Amniotic epithelial cell (primary cell): ENCODE measurements around the gene C9orf152.
"Not testable (repeated sequence)": the region's sequence is repeated elsewhere in the genome, so short reads cannot be mapped to it uniquely, and the experiment has no call there.

Experiments
- DNase-seq: peaks from one replicate; pipeline ENCODE4 v3.0.0-alpha.2; 2010; ENCODE audit warnings: low read depth

The C9orf152 gene, protein sequence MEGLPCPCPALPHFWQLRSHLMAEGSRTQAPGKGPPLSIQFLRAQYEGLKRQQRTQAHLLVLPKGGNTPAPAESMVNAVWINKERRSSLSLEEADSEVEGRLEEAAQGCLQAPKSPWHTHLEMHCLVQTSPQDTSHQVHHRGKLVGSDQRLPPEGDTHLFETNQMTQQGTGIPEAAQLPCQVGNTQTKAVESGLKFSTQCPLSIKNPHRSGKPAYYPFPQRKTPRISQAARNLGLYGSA

DNA sequence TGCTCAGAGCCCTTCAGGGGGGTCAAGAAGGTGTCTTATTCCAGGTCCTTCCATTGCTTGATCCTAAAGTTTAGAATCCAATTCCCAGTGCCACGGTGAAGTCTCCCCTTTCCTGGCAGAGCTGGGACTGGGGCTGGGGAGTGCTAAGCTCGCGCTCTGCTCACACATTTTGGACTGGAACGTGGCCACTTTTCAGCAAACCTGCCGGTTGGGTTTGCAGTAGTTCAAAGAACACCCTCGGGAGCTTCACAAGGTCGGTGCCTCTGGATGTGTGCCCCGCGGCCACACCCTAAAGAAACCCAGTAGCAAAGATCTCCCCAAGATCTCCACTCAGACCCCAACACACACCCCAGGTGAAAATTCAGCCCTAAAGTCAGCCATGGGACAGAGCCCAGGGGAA, at the start of gene C9orf152:
C9orf152 (minus strand) TSS at position 129 of the 400 bp plus-strand sequence. CDS start 580 bp downstream, outside the sequence.
- no peak for DNase-seq

DNA sequence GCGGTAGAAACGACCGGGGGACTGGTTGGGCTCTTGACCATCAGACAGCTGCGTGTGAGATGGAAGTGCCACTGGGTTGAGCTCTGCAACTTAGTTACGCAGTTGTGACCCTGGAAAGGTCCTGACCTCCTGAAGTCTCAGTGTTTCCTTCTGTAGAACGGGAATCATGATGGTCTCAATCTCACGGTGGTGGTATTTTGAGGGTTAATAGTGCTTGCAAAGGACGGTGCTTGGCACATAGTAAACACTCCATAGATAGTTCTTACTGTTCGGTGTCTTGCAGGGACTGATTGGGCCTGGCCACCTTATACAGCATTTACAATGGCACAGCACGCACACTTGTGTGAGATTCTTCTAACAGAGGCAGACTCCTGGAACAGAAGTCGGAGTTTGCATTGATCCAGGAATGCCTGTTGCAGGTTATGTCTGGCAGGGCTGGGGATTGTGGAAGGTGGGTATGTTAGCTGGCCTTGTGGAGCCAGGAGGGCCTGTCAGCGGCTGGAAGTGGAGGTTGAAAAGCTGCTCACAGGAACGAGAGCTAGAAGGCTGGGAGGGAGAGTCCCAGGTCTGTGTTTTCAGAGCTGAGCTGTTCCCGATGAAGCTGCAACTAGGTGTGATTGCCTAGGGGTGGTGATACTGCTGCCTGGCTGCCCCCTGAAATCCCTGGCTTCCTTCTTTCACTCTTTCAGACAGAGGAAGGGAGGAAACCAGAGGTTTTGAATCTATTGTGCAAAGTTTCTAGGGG, 49.3 kb upstream of the C9orf152 start:
- DNase-seq, result peak; percentile 24

- DNase-seq, result peak; percentile 85
Measured at GRCh38 chr9:110256380-110257096, 48.6 kb upstream of the C9orf152 start, which contains the start of gene TXN. Gene TXN (minus strand): TSS chr9:110256507. CDS start chr9:110256435, 72 bp downstream.

GRCh38 chr9:110255463-110256379, 47.8 kb upstream of the C9orf152 start:
- no peak for DNase-seq

GRCh38 chr9:110255034-110255462, 47.1 kb upstream of the C9orf152 start:
- peak; percentile 24 for DNase-seq

DNA sequence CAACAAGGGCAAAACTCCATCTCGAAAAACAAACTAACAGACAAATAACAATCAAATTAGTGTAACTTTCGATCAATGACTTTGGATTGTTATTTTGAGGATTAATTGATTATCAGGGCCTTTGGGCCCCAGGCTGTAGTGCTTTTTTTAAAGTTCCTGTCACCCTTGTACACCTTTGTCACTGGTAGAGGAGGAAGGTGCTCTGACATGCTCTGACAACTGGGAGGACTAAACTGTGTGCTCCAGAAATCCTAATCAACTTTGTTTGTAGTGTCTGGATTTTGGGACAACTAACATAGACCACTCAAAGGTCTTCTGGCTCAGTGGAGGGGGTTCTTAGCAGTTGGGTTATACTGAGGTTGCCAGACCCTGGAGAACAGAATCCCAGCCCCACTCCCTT, 46.5 kb upstream of the C9orf152 start:
- no peak for DNase-seq

- peak; percentile 33 for DNase-seq
Measured at GRCh38 chr9:110252509-110253139, 44.7 kb upstream of the C9orf152 start.

- DNase-seq, result not testable (repeated sequence)
Measured at GRCh38 chr9:110251770-110252169, 43.8 kb upstream of the C9orf152 start.

DNA sequence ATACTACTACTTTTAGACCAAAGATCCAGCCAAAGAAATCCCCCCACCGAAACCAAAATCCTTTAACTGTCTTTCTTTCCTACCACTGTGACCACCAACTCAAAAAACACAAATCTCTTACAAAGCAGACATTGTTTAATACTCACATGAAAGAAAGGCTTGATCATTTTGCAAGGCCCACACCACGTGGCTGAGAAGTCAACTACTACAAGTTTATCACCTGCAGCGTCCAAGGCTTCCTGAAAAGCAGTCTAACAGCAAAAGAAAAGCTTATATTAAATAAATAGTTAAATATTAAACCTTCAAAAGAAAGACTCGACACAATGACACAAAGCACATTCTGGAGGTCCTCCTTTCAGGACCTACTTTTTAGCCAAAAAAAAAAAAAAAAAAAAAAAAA, 43.3 kb upstream of the C9orf152 start:
- peak; percentile 29 for DNase-seq

- no peak for DNase-seq
Measured at GRCh38 chr9:110249603-110250002, 41.6 kb upstream of the C9orf152 start.

DNA sequence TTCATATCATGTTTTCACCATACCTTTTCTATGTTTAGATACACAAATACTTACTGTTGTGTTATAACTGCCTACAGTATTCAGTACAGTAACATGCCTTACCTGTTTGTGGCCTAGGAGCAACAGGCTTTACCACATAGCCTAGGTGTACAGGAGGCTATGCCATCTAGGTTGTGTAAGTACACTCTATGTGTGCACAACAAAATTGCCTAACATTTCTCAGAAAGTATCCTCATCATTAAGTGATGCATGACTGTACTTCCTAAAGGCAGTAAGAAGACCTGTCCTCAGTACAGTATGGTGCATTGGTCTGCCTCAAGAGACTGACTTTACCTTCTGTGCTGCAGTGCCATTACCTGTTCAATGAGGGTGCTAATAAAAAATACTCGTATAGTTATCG, 40.4 kb upstream of the C9orf152 start:
- peak; percentile 52 for DNase-seq

- no peak for DNase-seq
Measured at GRCh38 chr9:110246214-110246613, 38.3 kb upstream of the C9orf152 start.

DNA sequence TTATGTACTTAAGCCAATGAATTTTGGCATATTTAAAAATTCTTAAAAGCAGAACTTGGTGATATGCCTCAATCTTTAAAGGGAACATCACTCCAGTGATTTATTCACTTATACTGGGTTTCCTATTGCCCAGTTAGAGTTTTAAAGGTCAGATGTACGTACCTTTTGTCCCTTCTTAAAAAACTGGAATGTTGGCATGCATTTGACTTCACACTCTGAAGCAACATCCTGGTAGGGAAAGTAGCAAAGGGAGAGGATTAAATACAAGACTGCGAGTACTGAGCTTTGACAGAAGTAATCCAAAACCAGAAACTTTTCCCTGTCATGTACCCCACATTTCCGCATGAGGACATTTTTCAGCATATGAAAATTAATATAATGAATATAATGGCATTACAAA, 36.7 kb upstream of the C9orf152 start:
- DNase-seq, result no peak

DNA sequence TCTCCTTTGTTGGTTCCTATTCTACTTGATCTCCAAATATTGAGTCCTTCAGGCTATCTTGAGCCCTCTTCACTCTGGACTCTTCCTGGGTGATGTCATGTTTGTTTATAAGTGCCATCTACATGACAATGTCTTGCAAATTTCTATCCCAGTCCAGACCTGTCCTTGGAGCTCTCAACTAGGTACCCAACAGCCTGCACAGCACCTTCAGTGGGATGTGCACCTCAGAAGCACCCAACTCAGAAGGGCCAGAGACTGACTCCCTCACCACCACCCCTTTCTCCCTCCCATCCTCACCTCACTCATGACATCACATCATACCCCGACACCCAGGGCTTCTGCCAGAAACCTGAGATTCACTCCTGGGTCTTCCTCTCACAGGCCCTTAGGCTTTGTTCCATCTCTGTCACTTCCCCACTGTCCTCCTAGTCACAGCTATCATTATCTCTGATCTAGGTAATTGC, 33.9 kb upstream of the C9orf152 start:
- no peak for DNase-seq

DNA sequence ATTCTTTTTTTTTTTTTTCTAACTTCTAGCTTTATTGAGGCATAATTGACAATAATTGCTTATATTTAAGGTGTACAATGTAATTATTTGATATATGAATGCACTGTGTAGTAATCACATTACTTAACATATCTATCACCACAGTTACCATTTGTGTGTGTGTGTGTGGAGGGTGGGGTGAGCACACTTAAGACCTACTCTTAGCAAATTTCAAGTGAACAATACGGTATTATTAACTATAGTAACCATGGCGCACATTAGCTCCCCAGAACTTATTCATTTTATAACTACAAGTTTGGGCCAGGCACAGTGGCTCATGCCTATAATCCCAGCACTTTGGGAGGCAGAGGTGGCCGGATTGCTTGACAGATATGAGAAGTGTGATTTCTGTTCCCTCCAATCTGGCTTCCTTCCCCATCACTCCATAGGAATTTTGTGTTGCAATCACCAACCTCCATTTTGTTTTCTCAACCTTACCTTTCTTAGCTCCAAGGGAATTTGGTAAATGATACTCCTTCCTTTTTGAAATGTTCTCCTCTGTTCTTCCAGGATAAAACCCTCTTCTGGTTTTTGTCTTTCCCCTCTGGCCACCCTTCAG, 33.4 kb upstream of the C9orf152 start:
- peak; percentile 68 for DNase-seq

GRCh38 chr9:110240198-110240597, 32.2 kb upstream of the C9orf152 start:
- DNase-seq, result no peak

GRCh38 chr9:110228321-110228720, 20.4 kb upstream of the C9orf152 start:
- no peak for DNase-seq

- no peak for DNase-seq
Measured at GRCh38 chr9:110224583-110224982, 16.6 kb upstream of the C9orf152 start.

DNA sequence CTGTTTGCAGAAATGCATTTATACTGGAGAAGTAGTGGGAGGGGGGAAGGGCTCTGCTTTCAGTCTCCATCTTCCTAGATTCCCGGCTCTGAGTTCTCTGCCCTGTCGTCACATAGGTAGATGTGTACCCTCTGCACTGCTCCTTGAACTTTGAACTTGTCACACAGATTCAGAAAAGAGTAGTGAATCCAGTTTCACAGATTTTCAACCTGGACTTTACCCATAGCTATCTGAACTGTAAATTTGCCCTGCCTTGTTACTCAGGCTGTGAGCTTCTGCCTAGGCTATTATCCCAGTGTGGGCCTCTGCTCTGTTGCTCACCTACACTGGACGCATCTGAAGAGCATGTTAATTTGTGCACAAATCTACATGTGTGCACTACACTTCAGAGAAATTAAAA, 12.8 kb upstream of the C9orf152 start:
- no peak for DNase-seq

- peak; percentile 49 for DNase-seq
Measured at GRCh38 chr9:110217656-110218099, 9.7 kb upstream of the C9orf152 start.
